HepG2 (cell line): ENCODE measurements around the gene SLC5A10. TPM values are rescaled to one million over a fixed set of nuclear protein-coding genes. Genes with fewer than 3 reads are reported as not detected.

Source experiments
- ATAC-seq: fragments of 200-7000 bp; cut with Tn5 transposase; 3 replicates; pipeline ENCODE4 v1.9.1; 2020; ENCODE audit warnings: mild to moderate bottlenecking, moderate library complexity
- BruUV-seq: library from RNA; stranded (reverse); fragments of 400-500 nt; replicated peaks from 2 replicates; lab custom pipeline; 2021; lab: Mats Ljungman, UMichigan
- CTCF ChIA-PET: fragments of 300-600 bp; formaldehyde crosslinking; extraction: SDS; loops from one replicate; lab custom pipeline; 2021; ENCODE audit warnings: low total read pairs, inconsistent platforms, low intra/inter-chr PET ratio; lab: Yijun Ruan, JAX
- POLR2A ChIA-PET: fragments of 350-600 bp; sonication (Branson Sonifier 250); formaldehyde crosslinking; loops from one replicate; lab custom pipeline; 2020; ENCODE audit warnings: antibody characterized with exemption, inconsistent platforms; lab: Yijun Ruan, JAX
- DNase-seq: peaks from one replicate; pipeline ENCODE4 v3.0.0-alpha.2; 2015; ENCODE audit warnings: low spot score
- FAIRE-seq: peaks from 3 replicates; lab custom pipeline; 2011; peaks lifted over from hg19 to GRCh38; lab: Jason Lieb, UNC
- H2AFZ ChIP-seq: one replicate; pipeline ENCODE4 v1.6.1; 2011; ENCODE audit warnings: low read length, inconsistent platforms
- H3K27ac ChIP-seq: fragments of 300-600 bp; 3 replicates; pipeline ENCODE4 v1.8.0; 2011; ENCODE audit warnings: mixed run types, mild to moderate bottlenecking, mixed read lengths, low read length, inconsistent platforms; ENCODE audit not compliant: insufficient read depth; ENCODE audit errors: extremely low read length
- H3K27me3 ChIP-seq, 2 experiments: fragments of 200-600 bp in 1 of 2; 2 replicates in 1 of 2; 3 replicates in 1 of 2; pipeline versions ENCODE4 v1.6.0 to v1.8.0; 2011; ENCODE audit warnings: low read length in 2 of 2, mild to moderate bottlenecking in 2 of 2, moderate library complexity in 2 of 2, inconsistent platforms in 1 of 2; ENCODE audit not compliant: insufficient read depth in 2 of 2, control insufficient read depth in 1 of 2
- H3K36me3 ChIP-seq, 2 experiments: fragments of 200-600 bp in 1 of 2; replicated peaks in 1 of 2; 2 replicates in 1 of 2; 3 replicates in 1 of 2; pipeline versions ENCODE4 v1.5.1 to v1.8.0; 2011; ENCODE audit warnings: low read length in 2 of 2, inconsistent platforms in 1 of 2; ENCODE audit not compliant: insufficient read depth in 2 of 2, control insufficient read depth in 1 of 2
- H3K4me1 ChIP-seq: 2 replicates; pipeline ENCODE4 v1.5.1; 2012; ENCODE audit warnings: low read length, inconsistent platforms; ENCODE audit not compliant: insufficient read depth
- H3K4me2 ChIP-seq: 2 replicates; pipeline ENCODE4 v1.6.0; 2011; ENCODE audit warnings: low read depth, low read length, inconsistent platforms
- H3K4me3 ChIP-seq, 3 experiments: fragments of 200-600 bp in 1 of 3; sonication (generic), shearing (Covaris generic) in 1 of 3; replicated peaks in 1 of 3; 2 replicates each; pipeline ENCODE4 v1.5.1; 2011 to 2016; ENCODE audit warnings: low read length in 3 of 3, inconsistent platforms in 2 of 3, low read depth in 2 of 3, mild to moderate bottlenecking in 2 of 3, control low read depth in 1 of 3, mixed read lengths in 1 of 3; ENCODE audit not compliant: insufficient read depth in 1 of 3
- H3K79me2 ChIP-seq: one replicate; pipeline ENCODE4 v1.6.1; 2011; ENCODE audit warnings: low read length, inconsistent platforms; ENCODE audit not compliant: insufficient read depth
- H3K9ac ChIP-seq: 2 replicates; pipeline ENCODE4 v1.6.0; 2011; ENCODE audit warnings: mild to moderate bottlenecking, low read depth, low read length, inconsistent platforms; ENCODE audit not compliant: insufficient read depth
- H3K9me3 ChIP-seq: 2 replicates; pipeline ENCODE4 v1.5.1; 2012; ENCODE audit warnings: mild to moderate bottlenecking, low read length
- H4K20me1 ChIP-seq: 2 replicates; pipeline ENCODE4 v1.6.0; 2011; ENCODE audit warnings: inconsistent platforms, mild to moderate bottlenecking, low read length, moderate library complexity; ENCODE audit not compliant: insufficient read depth
- HOXA3 ChIP-seq: sonication (generic); formaldehyde crosslinking; IDR thresholded peaks from 2 replicates; pipeline ENCODE4 v1.5.0; 2020; ENCODE audit warnings: missing genetic modification reagents
- JUNB ChIP-seq: sonication (generic); formaldehyde crosslinking; IDR thresholded peaks from 2 replicates; pipeline ENCODE4 v1.8.0; 2022; ENCODE audit warnings: missing genetic modification reagents, mild to moderate bottlenecking, borderline replicate concordance
- MAFF ChIP-seq: IDR thresholded peaks from 2 replicates; pipeline ENCODE4 v1.6.1; 2011; ENCODE audit warnings: low read depth, low read length, improper control_type of control experiment
- MAFK ChIP-seq, 2 experiments: IDR thresholded peaks in 1 of 2; conservative IDR thresholded peaks in 1 of 2; 2 replicates each; pipeline ENCODE4 v1.6.1; 2011; ENCODE audit warnings: improper control_type of control experiment in 2 of 2, low read length in 2 of 2
- RBM22 ChIP-seq: fragments of 200-400 bp; formaldehyde crosslinking; optimal IDR thresholded peaks from 2 replicates; pipeline ENCODE3; 2017; ENCODE audit warnings: mild to moderate bottlenecking, low read length, moderate library complexity
- ZGPAT ChIP-seq: IDR thresholded peaks from 2 replicates; pipeline ENCODE4 v1.6.1; 2016; ENCODE audit warnings: mild to moderate bottlenecking
- ZNF547 ChIP-seq: sonication (generic); formaldehyde crosslinking; IDR thresholded peaks from 2 replicates; pipeline ENCODE4 v1.5.1; 2020; ENCODE audit warnings: mild to moderate bottlenecking, missing genetic modification reagents
- ZNF629 ChIP-seq: sonication (generic); formaldehyde crosslinking; conservative IDR thresholded peaks from 2 replicates; pipeline ENCODE4 v1.5.0; 2020; ENCODE audit warnings: missing genetic modification reagents
- WGBS: methylation state at CpG from one replicate; pipeline ENCODE4 v1.1.6; 2017; ENCODE audit warnings: low lambda C conversion rate; 5-methylcytosine and 5-hydroxymethylcytosine counted together
- in situ Hi-C: cut with HindIII; loops from 2 replicates; pipeline ENCODE4 v1.10.0; 2017; ENCODE audit warnings: low pct_unique_long_range_greater_than_20kb; ENCODE audit not compliant: extremely low pct_ligation_motif_present
- intact Hi-C: fragments of 100-400 bp; cut with micrococcal nuclease; formaldehyde crosslinking; loops from one replicate; pipeline ENCODE4 v1.10.0; 2022; ENCODE audit not compliant: unreplicated experiment
- polyA plus RNA-seq, 8 experiments: library from polyadenylated mRNA; depleted of rRNA in 3 of 8; stranded (reverse) in 7 of 8; unstranded in 1 of 8; fragments of >200 nt; fragmentation: Illumina TruSeq in 4 of 8; extraction: Trizol in 4 of 8; gene quantifications; 2 replicates each; pipeline versions ENCODE4 v1.2.1 to v1.2.3, GENCODE V29; 2011 to 2016; ENCODE audit warnings: low read depth in 4 of 8, missing spikeins in 1 of 8, mixed read lengths in 1 of 8; ENCODE audit not compliant: insufficient read depth in 1 of 8
- total RNA-seq, 5 experiments: library from RNA; depleted of rRNA; stranded (reverse); fragments of >200 nt; fragmentation: Illumina TruSeq; extraction: Trizol; gene quantifications; 2 replicates each; pipeline ENCODE4 v1.2.3, GENCODE V29; 2016; ENCODE audit warnings: low read depth in 1 of 5

Gene SLC5A10
- total and polyA plus RNA-seq, 2 of the 13 experiments (the other 11 are each of a cell fraction or from before 2014, with no cell fraction given): 0.05 TPM; not detected in 1

DNA sequence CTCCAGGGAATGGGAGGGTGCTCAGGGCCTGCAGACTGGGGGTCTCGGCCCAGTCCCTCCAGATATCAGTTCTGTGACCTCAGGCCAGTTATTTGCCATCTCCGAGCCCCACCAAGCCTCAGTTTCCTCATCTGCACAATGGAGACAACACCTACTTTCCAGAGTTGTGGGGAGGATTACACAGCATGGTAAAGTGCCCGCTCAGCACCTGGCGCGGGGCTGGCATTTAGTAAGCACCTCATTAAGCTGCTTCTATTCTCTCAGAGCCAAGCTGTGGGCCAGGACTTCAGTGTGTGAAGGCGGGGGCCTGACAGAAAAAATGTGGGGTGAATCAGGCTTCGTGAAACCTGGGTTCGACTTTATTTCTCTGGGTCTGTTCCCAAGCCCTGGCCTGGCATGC is 47.4 kb downstream of the SLC5A10 start:
- Histone ChIP-seq H3K36me3 (peaks cover 7 to 46% of the 10 kb centered on the region in 2 experiments), H3K4me1 (peaks cover 37% of the 10 kb centered on the region), H3K9me3 (no peaks in the 10 kb centered on the region), H3K9ac (no peak overlapping the region), H3K4me2 (no peak overlapping the region), H3K27ac (no peak overlapping the region), H3K4me3 (no peak overlapping the region), H3K79me2 (peaks cover 71% of the 10 kb centered on the region), H4K20me1 (peaks cover 27% of the 10 kb centered on the region), H3K27me3 (no peaks in the 10 kb centered on the region; a peak in 1 of 5 replicates), H2AFZ (no peak overlapping the region)
- WGBS: 90% methylated on average over 2 of the region's 8 CpGs
- in situ Hi-C loops (no loop called here), intact Hi-C loops (no loop called here)
- no peak for FAIRE-seq
- DNase-seq: no peak
- no peak for ATAC-seq
- POLR2A ChIA-PET: no interaction called here
- BruUV-seq: no TSS peak
- TF ChIP-seq MAFF (peak; percentile 34), JUNB (CRISPR knock-in tag) (no peak), MAFK (conservative IDR thresholded peaks at IDR 0.05 in 1 of 2, IDR thresholded peaks at IDR 0.05 in 1 of 2; ENCODE audit: low read length in 2 of 2) (peak; percentile 65 to 67), ZNF547 (CRISPR knock-in tag) (no peak), ZNF629 (CRISPR knock-in tag) (peak; percentile 39; the same call in 1 of the 2 replicates), ZGPAT (CRISPR knock-in tag) (no peak), RBM22 (peak; percentile 40)
- CTCF ChIA-PET: no interaction called here

DNA sequence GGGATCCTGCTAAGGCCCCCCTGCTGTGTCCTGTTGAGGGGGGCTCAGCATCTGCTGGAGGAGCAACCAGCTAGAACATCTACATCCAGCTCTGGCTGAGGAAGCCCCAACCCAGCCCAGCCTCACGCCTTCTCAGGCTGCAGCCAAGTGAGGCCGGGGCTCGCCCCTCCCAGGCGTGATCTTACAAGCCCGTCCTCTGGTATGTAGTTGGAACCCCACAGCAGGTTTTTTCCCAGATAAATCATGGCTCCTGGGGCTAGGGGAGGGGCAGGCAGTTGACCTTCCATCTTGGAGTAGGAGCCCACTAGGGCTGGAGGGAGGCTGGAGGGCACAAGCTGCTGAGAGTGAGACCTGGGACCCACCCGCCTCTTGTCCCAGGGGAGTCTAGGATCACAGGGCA is 47.9 kb downstream of the SLC5A10 start:
- ChIA-PET CTCF (no interaction called here), POLR2A (no interaction called here)
- FAIRE-seq (no peak), ATAC-seq (no peak), DNase-seq (no peak)
- H4K20me1 ChIP-seq: peaks cover 27% of the 10 kb centered on the region
- no peak overlapping the region for H3K4me3 ChIP-seq
- H3K9me3 ChIP-seq: no peaks in the 10 kb centered on the region
- intact Hi-C loops: no loop called here
- H3K27ac ChIP-seq: no peak overlapping the region
- H3K79me2 ChIP-seq: peaks cover 66% of the 10 kb centered on the region
- no peaks in the 10 kb centered on the region; a peak in 1 of 5 replicates for H3K27me3 ChIP-seq
- H3K9ac ChIP-seq: no peak overlapping the region
- H3K4me2 ChIP-seq: no peak overlapping the region
- in situ Hi-C loops: loop anchor here (5.0 kb wide), 1 partner anchor 33 kb away; no protein-coding TSS in a partner anchor
- no peak for TF ChIP-seq HOXA3 (CRISPR knock-in tag)
- H3K36me3 ChIP-seq: peaks cover 4 to 44% of the 10 kb centered on the region in 2 experiments
- BruUV-seq: no TSS peak
- peaks cover 38% of the 10 kb centered on the region for H3K4me1 ChIP-seq
- no peak overlapping the region for H2AFZ ChIP-seq
- 95% methylated on average over 6 of the region's 6 CpGs for WGBS
